Globus pallidus (tissue), 1 donor: ENCODE results near the gene TRIM13.
"Not testable (repeated sequence)": the region's sequence is repeated elsewhere in the genome, so short reads cannot be mapped to it uniquely, and the experiment has no call there.

Source experiments
- DNase-seq: peaks from one replicate; pipeline ENCODE4 v3.0.0-alpha.2; 2015; ENCODE audit warnings: low spot score

Gene TRIM13, protein sequence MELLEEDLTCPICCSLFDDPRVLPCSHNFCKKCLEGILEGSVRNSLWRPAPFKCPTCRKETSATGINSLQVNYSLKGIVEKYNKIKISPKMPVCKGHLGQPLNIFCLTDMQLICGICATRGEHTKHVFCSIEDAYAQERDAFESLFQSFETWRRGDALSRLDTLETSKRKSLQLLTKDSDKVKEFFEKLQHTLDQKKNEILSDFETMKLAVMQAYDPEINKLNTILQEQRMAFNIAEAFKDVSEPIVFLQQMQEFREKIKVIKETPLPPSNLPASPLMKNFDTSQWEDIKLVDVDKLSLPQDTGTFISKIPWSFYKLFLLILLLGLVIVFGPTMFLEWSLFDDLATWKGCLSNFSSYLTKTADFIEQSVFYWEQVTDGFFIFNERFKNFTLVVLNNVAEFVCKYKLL

DNA sequence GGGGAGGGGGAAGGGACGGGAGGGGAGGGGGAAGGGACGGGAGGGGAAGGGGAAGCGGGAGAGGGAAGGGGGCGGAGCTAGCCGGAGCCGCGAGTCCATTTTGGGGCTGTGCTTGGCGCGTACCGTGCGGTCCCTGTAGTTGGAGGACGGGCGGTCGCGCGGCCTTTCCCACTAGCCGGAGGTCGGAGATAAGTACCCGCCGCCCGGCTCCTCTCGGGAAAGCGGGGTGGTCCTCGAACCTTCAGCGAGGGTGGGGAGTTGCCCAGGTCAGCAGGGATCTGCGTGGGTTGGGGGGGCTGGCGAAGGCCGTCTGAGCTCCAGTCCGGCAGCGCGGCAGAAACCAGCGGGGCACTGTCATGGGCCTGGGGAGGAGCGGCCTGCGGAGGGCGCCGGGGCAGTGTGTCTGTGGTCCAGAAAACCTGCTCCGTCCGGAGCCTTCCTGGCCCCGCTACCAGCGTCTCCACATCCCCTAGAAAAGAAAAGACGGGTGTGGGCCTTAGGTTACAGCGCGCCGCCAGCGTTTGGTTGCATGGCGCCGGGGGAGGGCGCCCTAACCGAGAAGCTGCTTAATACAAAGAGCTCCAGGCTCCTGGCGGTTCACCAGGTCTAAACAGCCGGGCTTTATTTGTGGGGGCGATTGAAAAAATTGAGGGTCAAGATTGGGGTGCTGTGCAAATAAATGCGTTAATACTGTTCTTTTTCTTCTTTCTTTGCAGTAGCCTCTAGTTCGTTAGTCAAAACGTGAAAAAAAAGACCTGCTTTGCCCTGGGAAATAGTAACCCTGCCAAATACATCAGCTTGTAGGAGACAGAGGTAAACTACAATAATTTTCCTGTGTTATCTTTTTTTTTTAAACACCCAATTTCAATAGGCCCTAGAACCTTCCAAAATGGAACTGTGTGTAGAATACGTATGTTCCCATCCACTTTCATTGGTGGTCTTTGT, at the start of gene TRIM13:
Gene TRIM13, plus strand, starts transcription at position 92 of the 945 bp plus-strand sequence. CDS start 14,899 bp downstream, outside the sequence.
- DNase-seq, result peak; percentile 94

DNA sequence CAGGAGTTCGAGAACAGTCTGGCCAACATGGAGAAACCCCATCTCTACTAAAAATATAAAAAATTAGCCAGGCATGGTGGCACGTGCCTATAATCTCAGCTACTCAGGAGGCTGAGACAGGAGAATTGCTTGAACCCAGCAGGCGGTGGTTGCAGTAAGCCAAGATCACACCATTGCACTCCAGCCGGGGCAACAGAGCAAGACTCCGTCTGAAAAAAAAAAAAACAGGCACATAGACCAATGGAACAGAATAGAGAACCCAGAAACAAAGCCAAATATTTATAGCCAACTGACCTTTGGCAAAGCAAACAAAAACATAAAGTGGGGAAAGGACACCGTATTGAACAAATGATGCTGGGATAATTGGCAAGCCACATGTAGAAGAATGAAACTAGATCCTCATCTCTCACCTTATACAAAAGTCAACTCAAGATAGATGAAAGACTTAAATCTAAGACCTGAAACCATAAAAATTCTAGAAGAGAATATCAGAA, 48.0 kb upstream of the TRIM13 start:
- DNase-seq, result not testable (repeated sequence)

DNA sequence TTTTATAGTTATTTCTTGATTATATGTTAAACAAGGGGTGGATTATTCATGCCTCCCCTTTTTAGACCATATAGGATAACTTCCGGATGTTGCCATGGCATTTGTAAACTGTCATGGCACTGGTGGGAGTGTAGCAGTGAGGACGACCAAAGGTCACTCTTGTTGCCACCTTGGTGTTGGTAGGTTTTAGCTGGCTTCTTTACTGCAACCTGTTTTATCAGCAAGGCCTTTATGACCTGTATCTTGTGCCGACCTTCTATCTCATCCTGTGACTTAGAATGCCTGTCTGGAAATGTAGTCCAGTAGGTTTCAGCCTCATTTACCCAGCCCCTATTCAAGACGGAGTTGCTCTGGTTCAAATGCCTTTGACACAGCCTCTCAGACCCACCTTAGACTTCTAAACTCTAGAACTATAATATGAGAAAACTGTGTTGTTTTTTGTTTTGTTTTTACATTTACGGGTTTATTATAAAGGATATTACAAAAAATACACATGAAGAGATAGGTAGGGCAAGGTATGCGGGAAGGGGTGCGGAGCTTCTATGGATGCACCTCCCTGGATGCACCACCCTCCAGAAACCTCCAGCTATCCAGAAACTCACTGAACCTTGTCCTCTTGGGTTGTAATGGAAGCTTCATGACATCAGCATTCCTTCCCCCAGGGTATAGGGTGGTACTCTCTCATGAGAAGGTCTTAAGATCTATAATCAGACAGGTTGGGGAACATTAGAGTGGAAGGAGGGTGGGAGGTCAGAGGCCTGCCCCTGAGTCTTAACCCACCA, 44.9 kb upstream of the TRIM13 start:
- DNase-seq, result no peak

DNA sequence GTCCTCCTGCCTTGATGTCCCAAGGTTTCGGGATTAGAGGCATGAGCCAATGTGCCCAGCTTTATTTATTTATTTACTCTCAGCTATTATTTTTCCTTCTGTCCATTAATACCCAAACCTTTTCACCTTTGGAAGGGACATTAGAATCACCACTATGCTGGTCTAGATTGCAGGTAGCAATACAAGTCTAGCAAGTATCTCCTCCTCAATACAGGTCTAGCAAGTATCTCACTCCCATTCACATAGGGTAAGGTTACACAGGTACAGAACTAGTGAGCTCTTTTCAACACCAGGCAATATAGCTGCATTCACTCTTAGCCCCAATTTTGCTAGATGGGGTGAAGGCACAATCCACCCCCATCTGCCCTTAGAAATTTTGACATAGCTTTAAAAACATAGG, 43.3 kb upstream of the TRIM13 start:
- DNase-seq, result no peak

DNA sequence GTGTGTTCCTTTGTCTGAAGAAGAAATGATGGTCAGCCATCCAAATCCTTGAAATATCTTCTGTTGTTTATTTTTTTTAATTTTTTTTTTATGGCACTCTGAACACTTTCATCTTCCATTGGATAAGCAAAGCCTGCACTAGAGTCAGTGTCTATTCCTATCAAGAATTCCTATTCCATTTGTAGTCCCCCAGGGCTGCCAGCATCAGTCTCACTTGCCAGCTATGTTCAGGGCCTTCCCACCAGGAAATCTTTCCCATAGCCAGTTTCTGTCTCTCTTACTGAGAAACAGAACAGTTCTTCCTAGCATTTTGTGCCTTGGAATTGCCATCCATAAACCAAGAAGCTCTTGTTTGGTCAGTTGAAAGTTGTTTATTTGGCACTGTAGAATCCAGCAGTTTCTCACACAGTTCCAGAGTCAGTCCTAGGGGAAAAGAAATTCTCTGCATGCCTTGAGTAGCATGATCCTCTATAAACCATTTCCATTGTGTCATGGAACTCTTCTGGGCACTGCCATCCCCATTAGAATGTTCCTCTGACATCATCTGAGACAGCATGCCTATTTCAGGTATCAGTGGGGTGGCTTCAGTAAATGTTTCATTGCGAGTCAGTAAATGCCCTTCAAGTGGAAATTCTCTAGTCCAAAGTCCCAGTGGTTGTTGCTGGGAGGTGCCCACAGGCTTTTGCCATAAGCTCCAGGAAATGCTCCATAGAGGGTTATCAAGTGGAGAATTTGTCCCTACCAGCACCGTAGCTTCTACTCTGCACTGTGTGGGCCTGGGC, 42.0 kb upstream of the TRIM13 start:
- DNase-seq, result no peak

DNA sequence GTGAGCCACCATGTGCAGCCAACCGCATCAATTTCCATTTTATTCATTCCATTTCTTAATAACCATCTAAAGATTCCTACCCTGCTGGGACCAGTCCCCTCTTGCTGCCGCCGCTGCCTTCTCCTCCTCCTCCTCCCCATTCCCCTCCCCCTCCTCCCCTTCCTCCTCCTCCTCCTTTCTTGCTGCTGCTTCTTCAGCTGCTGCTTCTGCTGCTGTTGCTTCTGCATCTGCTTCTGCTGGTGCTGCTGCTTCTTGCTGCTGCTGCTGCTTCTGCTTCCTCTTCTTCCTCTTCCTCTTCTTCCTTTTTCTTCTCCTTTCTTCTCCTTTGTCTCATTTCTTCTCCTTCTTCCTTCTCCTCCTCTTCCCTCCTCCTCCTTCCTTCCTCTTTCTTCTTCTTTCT, 40.7 kb upstream of the TRIM13 start:
- no peak for DNase-seq

DNA sequence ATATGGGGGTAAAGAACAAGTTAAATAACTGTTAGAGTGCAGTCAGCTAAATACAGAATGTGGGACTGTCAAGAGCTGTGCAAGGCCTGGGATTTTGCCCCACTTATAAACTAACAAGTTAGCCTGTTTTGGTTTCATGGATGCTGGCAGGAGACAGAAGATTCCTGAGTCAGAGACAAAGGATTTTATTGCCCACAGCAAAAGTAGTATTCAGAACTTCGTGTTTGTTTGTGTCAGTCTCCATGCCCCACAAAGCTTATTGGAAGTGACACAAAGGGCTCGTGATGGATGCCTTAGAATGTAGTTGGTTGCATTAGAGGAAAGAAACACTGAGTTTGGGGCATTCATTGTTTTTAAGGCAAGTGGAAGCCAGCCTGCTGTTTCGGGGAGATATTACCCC, 38.5 kb upstream of the TRIM13 start:
- peak; percentile 25 for DNase-seq

DNA sequence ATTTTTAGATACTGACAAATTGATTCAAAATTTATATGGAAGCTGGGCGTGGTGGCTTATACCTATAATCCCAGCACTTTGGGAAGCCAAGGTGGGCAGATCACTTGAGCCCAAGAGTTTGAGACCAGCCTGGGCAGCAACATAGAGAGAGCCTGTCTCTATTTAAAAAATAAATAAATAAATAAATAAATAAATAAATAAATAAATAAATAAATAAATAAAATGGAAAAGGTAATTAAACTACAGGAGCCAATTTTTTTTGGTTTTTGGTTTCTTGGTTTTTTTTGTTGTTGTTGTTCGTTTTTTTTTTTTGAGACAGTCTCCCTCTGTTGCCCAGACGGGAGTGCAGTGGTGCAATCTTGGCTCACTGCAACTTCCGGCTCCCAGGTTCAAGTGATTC, 29.4 kb upstream of the TRIM13 start:
- DNase-seq, result no peak

DNA sequence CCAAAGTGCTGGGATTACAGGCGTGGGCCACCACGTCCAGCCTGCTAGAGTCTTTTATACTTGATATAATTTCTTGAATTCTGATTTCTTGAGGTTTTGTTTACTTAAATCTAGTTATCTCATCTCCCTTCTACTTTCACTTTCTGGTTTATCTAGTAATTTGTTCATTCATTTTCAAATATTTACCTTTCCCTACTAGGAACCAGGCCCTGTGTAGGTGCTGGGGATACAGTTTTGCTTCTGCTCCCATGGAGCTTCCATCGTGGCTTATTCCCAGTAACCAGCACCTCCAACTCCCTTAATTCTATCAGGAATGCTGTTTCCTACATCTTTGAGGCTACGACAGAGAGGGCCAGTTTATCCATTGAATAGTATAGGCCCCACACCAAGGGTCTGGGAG, 24.1 kb upstream of the TRIM13 start:
- no peak for DNase-seq

DNA sequence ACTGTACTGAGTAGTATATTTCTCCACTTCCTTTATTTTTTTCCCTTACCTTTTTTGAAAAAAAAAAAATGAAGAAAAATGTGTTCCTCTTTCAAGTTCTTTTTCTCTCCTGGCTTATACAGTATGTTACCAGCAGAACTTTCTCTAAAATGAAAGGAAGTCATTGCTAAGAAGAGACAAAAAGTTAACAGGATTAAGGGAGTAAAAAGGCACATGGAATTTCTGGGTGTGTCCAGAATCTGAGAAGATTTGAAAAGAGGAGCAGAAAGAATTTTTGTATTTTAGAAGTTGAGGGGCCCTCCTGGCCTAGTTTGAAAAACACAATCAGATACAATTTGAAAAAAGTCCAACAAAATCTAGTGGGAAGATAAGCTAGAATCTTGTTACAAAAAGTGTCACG, 21.0 kb upstream of the TRIM13 start:
- no peak for DNase-seq

DNA sequence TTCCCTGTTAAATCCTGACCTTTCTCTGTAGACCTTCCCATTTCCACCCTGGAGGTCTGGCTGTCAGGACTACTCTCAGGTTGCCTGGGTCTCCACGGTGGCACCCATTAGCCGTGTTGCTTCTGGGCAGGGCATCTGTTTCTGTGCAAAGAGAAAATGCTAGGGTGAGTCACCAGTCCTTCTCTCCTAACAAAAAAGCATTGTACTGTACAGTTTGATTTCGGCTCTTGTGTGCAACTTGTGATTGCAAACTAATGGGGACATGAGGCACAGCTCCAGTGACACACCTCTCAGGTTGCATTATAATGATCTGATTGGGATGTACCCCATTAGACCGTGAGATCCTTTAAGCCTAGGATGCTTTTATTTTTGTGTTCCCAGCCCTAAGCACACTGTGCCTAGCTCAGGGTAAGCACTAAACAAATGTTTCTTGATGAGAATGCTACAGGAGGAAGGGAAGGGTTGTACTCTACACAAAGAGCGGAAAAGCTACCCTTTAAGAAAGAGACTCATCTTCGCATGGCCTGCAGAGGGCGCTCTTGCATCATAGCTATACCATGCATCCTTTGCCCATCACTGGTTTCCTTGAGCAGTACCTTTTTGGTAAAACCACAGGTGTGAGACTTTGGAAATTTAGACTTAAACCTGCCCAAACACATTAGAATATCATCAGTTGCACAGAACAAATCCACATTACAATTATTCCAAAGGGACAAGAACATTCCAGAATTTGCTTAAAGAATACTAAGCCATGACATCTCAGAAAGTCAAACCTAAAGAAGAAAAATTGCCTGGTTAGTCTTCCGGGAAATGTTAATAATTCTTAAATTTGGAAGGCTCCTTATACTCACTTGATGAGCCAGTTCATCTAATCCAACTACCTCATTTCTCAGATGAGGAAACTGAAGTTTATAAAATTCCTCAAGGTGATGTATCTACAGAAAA, 20.3 kb upstream of the TRIM13 start:
- peak; percentile 74 for DNase-seq

DNA sequence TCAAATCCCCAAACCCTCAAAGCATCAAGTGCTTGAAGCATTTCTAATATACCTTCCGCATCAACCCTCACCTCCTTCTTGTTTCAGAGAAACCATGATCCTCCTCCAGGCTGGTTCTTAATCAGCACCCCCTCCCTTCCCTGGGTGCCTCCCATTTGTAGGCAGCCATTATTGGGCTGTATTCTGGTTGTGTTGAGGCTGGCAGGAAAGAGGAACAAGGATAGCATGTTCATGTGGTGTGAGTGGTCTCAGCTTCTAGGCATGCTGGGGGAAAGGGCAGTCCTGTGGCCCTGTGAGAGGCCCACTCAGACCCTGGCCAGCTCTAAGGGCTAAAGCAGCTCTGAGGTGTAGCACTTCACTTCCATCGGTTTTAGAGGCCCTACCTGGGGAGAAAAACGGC, 18.9 kb upstream of the TRIM13 start:
- no peak for DNase-seq

DNA sequence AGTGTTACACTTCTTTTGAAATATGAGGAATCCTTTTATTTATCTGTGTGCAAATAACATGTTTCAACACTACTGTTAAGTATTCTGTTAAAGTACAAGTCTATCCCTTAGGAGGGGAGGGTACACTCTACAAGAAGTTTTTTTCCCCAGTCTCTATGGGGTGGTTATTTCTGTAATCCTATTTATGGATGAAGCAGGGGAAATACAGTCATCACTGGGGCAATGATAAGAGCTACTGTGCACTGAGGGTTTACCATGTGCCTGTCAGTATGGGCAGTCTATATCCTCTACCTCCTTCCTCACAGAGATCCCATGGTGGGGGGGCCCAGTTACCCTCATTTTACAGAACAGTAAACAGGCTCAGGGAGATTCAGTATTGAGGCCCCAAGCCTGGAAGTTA, 16.6 kb upstream of the TRIM13 start:
- DNase-seq, result no peak

DNA sequence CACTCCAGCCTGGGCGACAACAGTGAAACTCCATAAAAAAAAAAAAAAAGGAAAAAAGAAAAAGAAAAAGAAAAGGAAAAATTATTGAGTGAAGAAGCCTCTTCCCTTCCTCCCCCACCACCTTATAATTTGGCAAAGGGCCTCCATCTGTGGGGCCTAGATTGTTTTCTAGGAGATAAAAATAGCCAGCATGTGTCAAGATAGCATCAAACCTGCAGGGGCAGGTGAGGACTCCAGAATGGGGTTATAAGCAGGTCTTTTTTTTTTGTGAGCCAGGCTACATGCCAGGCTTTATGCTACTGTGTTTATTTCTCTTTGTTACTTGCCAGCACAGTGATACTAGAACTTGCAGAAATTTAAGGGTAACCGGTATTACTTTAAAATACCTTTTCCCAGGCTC, 11.7 kb upstream of the TRIM13 start:
- no peak for DNase-seq

DNA sequence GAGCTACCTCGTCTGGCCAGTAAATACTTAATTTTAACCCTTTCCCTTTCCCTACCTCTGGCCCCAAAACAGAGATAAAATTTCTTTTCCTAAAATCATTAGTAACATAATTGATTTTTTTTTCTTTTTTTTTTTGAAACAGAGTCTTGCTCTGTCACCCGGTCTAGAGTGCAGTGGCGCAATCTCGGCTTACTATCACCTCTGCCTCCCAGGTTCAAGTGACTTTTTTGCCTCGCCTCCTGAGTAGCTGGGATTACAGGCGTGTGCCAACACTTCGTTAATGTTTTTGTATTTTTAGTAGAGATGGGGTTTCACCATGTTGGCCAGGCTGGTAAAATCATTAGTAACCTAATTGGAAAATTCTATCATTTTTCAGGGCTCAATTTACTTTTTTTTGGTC, 10.4 kb upstream of the TRIM13 start:
- DNase-seq, result no peak

DNA sequence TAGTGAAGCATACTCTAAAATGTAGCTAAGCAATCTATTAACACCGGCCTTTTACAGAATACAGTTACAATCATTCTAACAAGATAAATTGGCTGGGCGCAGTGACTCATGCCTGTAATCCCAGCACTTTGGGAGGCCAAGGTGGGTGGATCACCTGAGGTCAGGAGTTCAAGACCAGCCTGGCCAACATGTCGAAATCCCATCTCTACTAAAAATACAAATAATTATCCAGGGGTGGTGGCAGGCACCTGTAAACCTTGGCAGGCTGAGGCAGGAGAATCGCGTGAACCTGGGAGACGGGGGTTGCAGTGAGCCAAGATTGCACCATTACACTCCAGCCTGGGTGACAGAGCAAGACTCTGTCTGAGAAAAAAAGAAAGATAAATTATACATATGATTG, 6.2 kb upstream of the TRIM13 start:
- DNase-seq, result not testable (repeated sequence)

DNA sequence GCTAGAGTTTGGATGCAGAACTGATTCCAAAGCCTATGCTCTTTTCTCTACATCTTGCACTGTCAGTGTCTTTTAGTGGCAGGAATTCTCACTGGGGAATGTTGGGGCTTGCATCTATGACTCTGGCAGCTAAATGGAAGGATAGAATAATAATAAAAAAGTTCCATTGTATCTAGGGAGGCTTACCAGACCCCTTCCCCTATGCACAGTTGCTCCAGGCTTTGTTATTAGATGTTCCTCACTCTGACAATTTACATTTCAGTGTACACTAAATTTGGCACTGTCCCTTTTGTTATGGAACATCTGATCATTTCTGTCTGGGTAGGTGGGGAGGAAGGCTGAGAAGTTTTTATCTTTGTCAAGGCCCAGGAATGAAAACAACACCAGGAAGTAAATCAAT, 3.7 kb upstream of the TRIM13 start:
- no peak for DNase-seq

DNA sequence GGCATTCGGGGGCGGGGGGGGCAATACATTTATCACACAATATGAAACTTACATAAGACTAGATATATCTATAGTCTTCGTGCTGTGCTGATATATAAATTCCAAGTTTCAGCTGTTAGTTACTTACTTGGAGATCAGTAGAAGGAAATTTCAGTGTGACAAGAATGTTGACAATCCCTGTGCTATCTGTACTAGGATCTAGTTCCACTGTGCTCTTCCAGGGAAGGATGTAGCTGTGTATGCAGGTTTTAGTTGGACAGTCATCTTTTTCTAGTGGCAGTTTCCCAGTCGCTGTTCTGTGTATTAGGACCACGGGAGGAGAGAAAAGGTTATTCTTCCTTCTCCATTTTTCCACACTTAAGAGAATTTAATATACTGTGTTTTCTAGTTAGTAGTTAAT, 3.2 kb upstream of the TRIM13 start:
- DNase-seq, result no peak

DNA sequence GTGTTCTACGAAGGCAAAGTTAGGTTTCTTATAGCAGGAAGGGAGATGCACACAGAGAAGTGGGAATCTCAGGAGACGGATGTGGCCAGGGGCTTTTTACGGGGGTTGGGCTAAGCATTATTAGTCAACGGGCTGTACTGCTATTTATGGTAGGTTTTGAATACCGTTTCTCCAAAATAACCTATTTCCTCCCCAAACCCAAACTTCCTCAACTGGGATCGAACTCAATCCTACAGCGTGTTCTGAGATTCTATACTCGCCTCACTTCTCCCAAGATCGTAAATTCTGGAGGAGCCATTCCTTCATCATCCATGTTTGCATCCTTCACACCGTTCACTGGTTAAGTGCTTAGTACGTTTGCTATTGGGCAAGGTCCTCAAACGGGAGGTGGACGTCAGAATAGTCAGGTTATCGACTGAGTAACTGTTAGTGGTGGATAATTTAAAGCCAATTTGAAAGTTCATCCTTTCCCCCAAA, 1.2 kb upstream of the TRIM13 start:
- DNase-seq, result no peak
